GM19099 (cell line): ENCODE measurements around the gene HOXA7.
A peak's percentile ranks its signal among the peaks of the same experiment; 100 is the strongest.

Experiments used
- POLR2A ChIP-seq: IDR thresholded peaks from 3 replicates; pipeline ENCODE4 v1.6.1; 2011; ENCODE audit warnings: low read depth; ENCODE audit not compliant: insufficient read length; ENCODE audit errors: extremely low read depth

The HOXA7 gene

DNA sequence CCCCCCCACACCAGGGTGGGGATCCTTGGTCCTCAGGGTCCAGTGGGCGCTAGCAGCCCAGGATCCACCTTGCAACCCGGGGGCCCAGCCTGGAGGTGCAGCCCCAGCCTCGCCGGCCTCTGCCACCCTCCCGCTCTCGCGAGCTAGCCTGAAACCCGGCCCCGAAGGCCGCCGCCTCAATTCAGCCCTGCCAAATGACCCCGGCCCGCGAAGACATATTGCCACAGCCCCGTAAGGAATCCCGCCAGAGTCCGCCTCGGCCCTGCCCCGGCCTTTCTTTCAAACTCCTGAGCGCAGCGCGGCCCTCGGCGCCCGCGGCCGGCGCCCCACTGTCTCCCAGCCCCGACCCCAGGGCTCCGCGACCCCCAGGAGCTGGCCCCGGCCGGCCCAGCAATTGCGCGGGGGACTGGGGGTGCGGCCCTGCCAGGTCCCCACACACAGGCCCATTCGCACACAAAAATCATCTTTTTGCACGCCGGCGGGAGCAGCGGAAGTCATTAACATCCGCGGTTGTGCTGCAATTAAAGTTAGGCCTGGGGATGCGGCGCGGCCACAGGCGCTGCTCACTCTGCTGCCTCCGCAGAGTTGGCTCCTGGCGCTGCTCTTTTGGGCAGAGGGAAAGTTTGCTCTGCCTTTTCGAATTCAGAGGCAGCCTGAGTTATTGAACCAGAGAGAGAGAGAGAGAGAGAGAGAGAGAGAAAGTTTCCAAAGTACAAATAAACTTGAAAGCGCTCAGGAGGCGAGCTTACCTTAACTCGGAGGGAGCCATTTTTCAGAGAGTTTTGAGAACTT is 16.9 kb downstream of the HOXA7 start:
- TF ChIP-seq POLR2A: no peak

DNA sequence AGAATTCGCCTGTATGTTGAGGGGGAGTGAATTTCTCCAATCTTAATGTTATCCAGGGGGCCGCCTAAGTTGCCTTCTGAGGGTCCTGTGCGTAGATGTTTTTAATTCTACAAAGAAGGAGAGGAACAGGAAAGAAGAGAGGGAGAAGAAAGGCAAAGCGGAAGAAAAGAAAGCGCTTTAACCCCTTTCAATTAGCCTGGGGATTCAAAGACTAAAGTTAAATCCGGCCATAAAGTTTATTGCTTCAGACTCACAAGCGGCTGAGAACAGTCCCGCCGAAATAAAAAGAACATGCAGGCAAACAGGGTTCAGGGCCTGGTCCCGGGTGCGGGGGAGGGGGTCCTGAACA is 17.5 kb downstream of the HOXA7 start:
- TF ChIP-seq POLR2A: no peak

DNA sequence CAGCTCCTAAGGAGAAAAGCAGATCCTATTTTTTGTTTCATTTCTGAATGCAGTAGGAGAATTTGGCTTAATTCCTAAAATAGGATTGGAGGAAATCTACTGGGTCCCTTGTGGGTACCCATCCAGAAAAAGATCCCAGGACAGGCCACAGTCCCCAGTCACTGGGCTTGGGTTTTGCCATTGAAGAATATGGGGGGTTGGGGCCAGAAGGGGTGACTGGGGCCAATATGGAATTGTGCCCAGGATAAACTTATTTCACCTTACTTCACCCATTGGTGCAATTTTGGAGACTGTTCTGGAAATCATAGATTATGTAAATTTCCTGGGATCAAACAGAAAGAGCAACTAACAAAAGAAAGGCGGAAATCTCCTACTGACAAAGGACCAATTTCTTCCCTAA is 18.0 kb downstream of the HOXA7 start:
- TF ChIP-seq POLR2A: no peak

DNA sequence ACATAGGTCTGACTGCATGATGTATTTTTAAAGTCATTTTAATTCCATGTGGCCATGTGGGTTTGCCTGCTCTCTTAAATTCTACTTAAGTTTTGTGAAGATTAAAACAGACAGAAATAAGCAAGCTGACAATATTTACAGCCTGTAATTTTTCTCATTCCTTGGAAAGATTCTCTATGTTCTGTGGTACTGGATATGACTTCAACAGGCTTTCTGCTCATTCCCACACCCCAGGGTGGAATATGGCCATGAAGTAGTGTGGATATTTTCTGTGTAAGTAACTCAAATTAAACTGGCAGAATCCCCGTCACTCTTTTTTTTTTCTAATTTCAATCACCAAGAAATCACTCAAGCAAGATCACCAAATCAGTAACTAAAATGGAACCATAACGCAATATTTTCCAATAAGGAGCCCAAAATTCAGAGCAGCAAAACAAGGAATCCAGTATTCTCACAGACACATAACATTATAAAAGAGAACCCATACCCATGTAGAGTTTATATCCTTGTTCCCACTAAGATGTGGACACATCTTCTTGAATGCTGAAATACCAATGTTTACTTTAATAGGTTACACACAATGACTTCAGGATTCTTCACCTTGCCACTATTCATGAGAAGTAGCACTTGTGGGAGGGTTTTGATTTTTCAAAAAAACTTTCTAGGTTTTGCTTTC is 18.7 kb downstream of the HOXA7 start:
- no peak for TF ChIP-seq POLR2A

DNA sequence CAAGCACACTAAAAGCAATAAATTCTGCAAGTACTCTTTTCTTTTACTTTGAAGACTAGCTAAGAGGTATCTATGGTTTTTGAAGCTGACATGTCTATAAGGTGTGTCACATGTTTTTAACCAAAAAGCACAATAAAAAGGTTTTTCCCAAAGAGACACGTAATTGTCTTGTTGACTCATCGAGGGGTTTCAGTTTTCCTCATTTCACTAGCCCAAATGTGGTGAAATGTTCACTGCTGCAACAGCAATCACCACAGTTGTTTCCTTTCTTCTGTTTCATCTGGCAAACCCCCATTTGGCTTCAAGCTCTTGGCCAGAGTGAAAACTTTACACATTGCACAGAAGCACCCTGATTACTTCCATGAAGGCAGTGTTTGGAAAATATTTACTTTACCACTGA is 22.1 kb downstream of the HOXA7 start:
- TF ChIP-seq POLR2A: no peak

DNA sequence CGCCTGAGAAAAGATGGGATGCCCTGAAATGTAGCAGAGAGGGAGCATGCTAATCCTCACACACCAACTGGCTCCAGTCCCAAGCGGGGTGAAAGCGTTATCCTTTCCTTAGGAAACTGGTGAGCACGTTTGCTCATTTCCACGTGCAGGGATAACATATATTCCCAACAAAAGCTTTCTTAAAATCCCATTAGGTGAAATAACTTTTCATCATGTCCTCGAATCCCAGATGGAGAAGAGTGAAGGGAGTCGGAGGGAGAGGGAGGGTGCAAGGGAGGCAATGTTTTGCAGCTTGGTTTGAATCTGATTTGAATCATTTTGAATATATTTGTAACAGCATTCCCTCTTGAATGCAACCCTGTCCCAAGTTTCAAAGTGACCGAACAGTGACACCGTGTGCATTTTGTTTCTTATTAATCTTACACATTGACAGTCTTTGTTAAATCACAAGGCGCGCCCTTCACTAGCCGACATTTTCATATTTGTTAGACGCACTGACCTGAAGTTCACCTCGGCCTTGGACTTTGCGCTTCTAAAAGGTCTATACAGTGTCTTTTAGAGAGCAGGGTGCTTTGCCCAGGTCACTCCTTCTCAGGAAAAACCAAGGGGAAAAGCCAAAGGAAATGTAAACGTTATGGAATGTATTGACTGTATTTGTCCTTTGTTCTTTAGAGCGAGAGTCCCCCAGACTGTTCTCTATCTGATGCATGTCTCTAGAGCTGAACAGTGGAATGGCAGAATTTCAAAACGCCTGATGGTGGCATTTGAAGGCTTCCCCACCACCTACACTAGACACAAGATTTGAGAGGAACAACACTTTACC is 22.9 kb downstream of the HOXA7 start:
- TF ChIP-seq POLR2A: no peak

DNA sequence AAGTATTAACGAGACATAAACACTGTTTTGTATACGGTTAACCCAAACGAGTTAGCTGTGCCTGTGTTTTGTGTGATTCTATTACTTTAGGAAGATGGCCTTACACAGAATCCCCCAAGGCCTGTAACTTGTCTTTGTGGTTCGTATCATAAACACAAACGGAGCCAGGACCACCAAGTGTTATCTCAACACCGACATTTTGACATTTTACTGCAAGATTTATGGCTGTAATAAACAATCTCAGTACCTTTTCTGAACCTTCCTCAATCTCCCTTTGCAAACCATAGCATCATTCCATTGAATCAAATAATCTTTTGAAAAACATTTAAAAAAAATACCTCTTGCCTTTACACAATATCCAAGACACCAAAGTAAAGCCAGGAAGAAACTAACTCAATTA is 23.5 kb downstream of the HOXA7 start:
- TF ChIP-seq POLR2A: no peak

DNA sequence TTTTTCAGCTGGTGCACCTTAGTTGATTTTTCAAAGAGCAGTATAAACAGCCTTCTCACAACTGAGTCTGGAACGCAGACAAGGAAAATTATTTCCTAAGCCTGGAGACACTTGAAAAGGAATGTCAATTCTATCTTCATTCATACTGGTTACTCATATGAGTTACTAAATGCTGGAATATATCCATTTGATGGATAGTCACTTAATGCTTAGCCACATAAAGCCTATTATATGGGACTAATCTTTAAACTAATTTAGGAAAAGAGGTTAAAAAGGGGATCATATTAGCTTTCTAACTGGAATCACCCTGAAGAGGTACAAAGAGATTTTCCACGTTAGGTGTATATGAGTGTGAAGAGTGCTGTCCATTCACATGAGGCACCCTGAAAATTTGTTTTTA is 24.3 kb downstream of the HOXA7 start:
- no peak for TF ChIP-seq POLR2A

DNA sequence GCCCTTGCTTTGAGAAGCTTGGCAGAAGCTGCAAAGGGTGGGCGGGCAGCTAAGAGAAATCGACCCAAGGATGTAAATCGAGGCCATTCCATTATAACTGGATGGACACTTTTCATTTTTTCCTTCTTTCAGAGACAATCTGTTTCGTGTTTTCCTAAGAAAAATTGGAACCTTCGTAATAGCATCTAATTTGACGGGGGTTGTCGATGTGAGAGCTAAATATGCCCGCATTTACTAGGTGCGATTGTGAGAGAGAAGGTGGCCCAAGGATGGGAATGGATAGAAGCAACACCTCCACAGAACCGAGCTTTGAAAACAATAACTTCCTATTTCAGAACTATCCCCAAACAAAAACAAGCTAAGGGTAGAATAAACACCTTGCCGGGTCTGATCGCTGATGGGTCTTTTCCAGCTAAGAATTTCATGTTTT is 25.1 kb downstream of the HOXA7 start:
- TF ChIP-seq POLR2A: no peak

DNA sequence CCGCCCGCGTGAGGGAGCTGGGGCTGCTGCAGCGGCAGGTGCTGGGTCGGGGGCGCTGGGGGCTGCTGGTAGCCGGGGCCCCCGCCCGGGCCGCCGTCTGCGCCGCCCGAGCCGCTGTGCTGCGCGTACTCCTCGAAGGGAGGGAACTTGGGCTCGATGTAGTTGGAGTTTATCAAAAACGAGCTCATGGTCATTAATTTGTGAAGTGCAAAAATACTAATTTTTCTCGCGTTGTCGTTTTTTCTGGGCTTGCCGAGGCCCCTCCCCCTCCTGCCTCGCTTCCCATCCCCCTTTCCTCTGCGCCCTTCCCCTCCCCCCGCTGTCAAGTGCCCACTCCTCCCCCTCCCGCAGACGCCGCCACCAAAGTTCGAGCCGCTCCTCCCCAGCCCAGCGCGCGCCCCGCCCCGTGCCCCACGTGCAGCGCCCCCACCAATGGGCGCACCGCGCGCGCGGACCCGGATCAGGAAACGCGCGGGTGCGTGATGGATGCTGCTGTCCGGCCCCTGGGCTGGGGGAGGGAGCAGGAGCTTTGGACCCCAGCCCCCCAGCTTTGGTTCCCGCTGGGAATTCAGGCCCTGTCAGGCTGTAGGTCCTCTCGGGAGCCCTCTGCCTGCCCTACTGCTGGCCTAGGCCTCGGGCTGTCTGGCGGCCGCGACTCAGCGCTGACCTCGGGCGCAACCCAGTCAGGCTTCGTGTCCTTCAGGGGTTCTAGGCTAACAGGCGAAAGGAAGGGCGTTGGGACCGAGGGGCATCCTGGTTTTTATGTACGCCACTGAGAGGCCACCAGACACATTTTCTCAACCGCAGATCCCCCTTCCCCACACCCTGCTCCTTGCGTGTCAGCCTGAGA is 25.7 kb downstream of the HOXA7 start, which contains the start of gene HOXA4:
HOXA4 (minus strand) TSS at position 218 of the 850 bp plus-strand sequence; CDS start at position 194, 24 bp downstream.
- TF ChIP-seq POLR2A: peak; percentile 39

DNA sequence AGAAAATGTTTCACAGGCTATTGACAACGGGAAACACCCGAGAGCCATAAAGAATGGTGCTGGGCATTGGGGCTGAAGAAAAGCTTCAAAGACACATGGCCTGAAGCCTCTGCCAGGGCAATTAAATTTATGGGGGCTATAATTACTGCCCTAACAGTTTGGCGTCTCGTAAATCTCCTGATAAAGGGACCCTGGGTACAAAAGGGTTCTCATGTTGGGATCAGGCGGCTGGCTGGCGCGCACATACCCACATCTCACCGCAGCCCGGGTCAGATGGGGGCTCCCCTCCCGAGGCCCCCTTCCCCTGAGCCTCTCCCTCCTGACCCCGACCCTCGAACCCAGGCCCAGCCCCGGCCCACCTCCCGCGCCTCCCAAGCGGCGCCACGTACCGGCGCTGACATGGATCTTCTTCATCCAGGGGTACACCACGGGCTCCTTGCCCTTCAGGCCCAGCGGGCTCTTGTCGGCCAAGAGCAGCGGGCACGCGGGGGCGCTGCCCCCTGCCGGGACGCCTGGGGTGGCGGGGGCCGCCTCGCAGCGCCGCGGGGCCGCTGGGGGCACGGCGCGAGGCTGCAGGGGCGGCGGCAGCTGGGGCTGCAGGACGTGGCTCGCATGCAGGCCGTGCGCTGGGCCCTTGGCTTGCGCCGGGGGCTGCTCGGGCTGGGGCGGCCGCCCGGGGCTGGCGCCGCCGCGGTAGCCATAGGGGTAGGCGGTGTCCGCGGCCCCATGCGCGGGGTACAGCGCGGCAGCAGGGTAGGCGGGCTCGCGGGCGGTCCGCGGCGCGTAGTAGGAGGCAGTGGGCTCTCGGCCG is 26.5 kb downstream of the HOXA7 start:
- TF ChIP-seq POLR2A: no peak

DNA sequence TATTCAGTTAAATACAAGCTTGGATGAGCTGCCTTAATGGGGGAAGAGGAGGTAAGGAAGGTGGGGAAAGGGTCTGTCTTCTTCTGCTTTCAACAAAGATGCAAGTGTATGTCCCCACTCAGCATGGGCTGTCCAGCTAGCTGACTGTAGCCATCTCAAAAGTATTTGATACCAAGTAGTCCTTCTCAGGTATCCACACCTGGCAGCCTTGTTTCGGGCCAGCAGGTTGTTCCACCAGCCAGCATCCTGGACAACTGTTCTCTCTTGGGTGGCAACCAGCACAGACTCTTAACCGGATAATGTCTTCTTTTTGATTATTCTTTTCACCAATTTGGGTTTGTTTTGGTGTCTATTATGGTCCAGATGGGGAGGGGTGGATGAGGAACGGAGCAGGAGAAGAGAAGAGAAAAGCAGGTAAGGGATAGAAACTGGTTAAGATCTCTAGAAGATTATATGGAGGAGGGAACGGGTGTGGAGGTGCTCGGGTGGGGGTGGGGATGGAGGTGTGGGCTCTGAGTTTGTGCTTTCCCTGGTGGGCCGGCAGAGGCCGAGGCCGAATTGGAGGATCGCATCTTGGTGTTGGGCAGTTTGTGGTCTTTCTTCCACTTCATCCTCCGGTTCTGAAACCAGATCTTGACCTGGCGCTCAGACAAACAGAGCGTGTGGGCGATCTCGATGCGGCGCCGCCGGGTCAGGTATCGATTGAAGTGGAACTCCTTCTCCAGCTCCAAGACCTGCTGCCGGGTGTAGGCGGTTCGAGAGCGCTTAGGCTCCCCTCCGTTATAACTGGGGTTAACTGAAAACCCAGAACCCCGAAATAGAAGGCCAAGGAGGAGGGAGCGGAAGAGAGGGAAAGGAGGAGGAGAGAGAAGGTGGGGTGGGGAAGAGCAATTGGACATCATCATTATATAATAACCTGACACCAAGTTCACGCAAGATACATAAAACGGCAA is 27.4 kb downstream of the HOXA7 start:
- no peak for TF ChIP-seq POLR2A

DNA sequence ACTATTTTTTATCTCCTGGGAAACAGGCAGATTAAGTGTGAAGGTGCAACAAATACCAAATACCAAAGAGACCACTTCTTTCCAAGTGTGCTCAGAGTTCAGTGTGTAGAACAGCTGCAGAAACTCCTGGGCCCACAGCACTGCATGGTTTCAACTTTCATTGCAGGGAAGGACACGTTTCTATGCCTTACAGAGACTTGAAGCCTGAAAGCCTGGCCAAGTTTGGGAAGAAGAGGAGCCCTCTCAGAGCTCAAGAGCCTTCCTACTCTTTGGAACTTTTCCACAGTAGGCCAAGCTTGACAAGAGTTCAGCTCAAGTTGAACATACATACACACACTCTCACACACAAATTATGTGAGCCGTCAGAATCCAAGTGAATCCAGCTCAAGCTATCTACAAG is 28.4 kb downstream of the HOXA7 start:
- TF ChIP-seq POLR2A: no peak

DNA sequence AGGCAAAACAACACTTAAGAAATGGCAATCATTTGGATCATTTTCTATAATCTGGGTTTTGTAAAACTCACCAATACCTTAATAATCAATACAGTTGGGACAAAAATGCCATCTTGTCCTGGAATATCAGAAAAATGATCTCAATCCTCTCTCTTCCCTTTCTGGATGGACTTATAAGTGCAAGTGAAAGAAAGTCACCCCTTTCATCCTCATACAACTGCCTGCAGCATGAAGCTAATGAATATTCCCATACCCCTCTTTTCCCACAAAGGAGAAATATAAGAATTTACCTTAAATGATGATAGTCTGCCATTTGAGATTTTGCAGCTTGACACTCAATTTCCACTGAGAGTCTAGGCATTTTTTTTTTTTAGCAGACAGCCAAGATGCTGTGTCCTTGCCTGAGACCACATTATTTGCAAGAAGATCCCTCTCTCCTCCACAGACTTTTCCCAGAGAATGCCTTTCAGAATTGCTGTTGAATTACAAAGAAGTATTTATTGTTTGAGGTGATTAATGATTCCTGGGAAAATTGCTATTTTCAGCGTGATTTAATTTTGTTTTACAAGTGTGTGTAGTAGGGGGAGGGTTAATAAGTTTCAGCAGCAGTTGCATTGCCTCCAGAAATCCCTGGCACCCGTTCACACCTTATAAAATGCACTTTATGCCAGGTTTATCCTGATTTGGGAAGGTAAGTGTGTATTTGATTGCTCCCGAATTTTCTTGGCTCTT is 29.7 kb downstream of the HOXA7 start:
- TF ChIP-seq POLR2A: no peak
